HG03139 (cell line): Measurements from ENCODE around the gene SKAP1.
"Not testable (repeated sequence)": the region's sequence is repeated elsewhere in the genome, so short reads cannot be mapped to it uniquely, and the experiment has no call there.

ENCODE experiments used
- ATAC-seq: cut with Tn5 transposase; IDR thresholded peaks from one replicate; pipeline ENCODE4 v1.9.1; 2021; ENCODE audit not compliant: unreplicated experiment

The SKAP1 gene

GRCh38 chr17:48219617-48220016 is 210.4 kb downstream of the SKAP1 start:
- ATAC-seq: no peak

- ATAC-seq: no peak
Measured at GRCh38 chr17:48215583-48216139, 214.4 kb downstream of the SKAP1 start.

- no peak for ATAC-seq
Measured at GRCh38 chr17:48213797-48214196, 216.2 kb downstream of the SKAP1 start.

- ATAC-seq: no peak
Measured at GRCh38 chr17:48211787-48212186, 218.2 kb downstream of the SKAP1 start.

GRCh38 chr17:48211011-48211410 is 219.0 kb downstream of the SKAP1 start:
- ATAC-seq: no peak

- no peak for ATAC-seq
Measured at GRCh38 chr17:48209973-48210372, 220.0 kb downstream of the SKAP1 start.

- no peak for ATAC-seq
Measured at GRCh38 chr17:48207776-48208544, 222.1 kb downstream of the SKAP1 start.

GRCh38 chr17:48207036-48207435 is 223.0 kb downstream of the SKAP1 start:
- not testable (repeated sequence) for ATAC-seq

- no peak for ATAC-seq
Measured at GRCh38 chr17:48202959-48203358, 227.1 kb downstream of the SKAP1 start.

GRCh38 chr17:48198950-48199541 is 231.0 kb downstream of the SKAP1 start:
- ATAC-seq: no peak

GRCh38 chr17:48195910-48196309 is 234.1 kb downstream of the SKAP1 start:
- no peak for ATAC-seq

- ATAC-seq: no peak
Measured at GRCh38 chr17:48194097-48194550, 235.9 kb downstream of the SKAP1 start.

- ATAC-seq: no peak
Measured at GRCh38 chr17:48192321-48192731, 237.7 kb downstream of the SKAP1 start.

- no peak for ATAC-seq
Measured at GRCh38 chr17:48191362-48191761, 238.7 kb downstream of the SKAP1 start.

GRCh38 chr17:48190871-48191270 is 239.1 kb downstream of the SKAP1 start:
- ATAC-seq: no peak

GRCh38 chr17:48187872-48188608 is 242.0 kb downstream of the SKAP1 start:
- no peak for ATAC-seq

- ATAC-seq: not testable (repeated sequence)
Measured at GRCh38 chr17:48186317-48186716, 243.7 kb downstream of the SKAP1 start.

- ATAC-seq: no peak
Measured at GRCh38 chr17:48184721-48185120, 245.3 kb downstream of the SKAP1 start.

GRCh38 chr17:48181653-48182052 is 248.4 kb downstream of the SKAP1 start:
- no peak for ATAC-seq

GRCh38 chr17:48180842-48181629 is 249.0 kb downstream of the SKAP1 start:
- no peak for ATAC-seq
